ENCODE data around the gene C9orf50. TPM values are rescaled to one million over a fixed set of nuclear protein-coding genes. Genes with fewer than 3 reads are reported as not detected.

The C9orf50 gene
- total RNA-seq, 2 experiments from 2014 or later = not detected

- DNase-seq (peak in 3 of 14 experiments; percentile 47 to 71 (median 62)), ATAC-seq (ENCODE audit: poor library complexity) (peak; percentile 24)
- Histone ChIP-seq H3K9me3 (ENCODE audit: control insufficient read depth in 1 of 2, insufficient read depth in 1 of 2, low read length in 2 of 2) (peaks cover 0 to 3% of the 10 kb centered on the region in 2 experiments), H3K27me3 (ENCODE audit: control insufficient read depth in 1 of 2, insufficient read depth in 2 of 2, low read length in 2 of 2) (no peaks in the 10 kb centered on the region), H3K4me3 (ENCODE audit: low read length) (no peak overlapping the region), H3K4me1 (ENCODE audit: insufficient read depth, low read length) (peaks cover 63% of the 10 kb centered on the region), H3K27ac (ENCODE audit: low read depth in 1 of 2, low read length in 2 of 2) (no peak overlapping the region), H3K36me3 (ENCODE audit: insufficient read depth, low read length) (no peaks in the 10 kb centered on the region)
- CTCF ChIA-PET = interaction anchor here (1.4 to 1.7 kb wide), 2 partner anchors 260 to 438 kb away, joined by 3 to 4 read pairs; no protein-coding TSS in a partner anchor
- Mint-ChIP-seq H3K27ac (no peak overlapping the region), H3K4me3 (no peak overlapping the region), H3K27me3 (no peaks in the 10 kb centered on the region), H3K4me1 (ENCODE audit: low read depth) (peaks cover 56% of the 10 kb centered on the region), H3K9me3 (no peaks in the 10 kb centered on the region), H3K36me3 (ENCODE audit: low read depth) (no peaks in the 10 kb centered on the region)
- TF ChIP-seq, protein P1, sequence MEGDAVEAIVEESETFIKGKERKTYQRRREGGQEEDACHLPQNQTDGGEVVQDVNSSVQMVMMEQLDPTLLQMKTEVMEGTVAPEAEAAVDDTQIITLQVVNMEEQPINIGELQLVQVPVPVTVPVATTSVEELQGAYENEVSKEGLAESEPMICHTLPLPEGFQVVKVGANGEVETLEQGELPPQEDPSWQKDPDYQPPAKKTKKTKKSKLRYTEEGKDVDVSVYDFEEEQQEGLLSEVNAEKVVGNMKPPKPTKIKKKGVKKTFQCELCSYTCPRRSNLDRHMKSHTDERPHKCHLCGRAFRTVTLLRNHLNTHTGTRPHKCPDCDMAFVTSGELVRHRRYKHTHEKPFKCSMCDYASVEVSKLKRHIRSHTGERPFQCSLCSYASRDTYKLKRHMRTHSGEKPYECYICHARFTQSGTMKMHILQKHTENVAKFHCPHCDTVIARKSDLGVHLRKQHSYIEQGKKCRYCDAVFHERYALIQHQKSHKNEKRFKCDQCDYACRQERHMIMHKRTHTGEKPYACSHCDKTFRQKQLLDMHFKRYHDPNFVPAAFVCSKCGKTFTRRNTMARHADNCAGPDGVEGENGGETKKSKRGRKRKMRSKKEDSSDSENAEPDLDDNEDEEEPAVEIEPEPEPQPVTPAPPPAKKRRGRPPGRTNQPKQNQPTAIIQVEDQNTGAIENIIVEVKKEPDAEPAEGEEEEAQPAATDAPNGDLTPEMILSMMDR (IDR thresholded peaks at IDR 0.05) = no peak
- intact Hi-C loops (cut with DNase I, micrococcal nuclease) = loop anchor here in 1 of 2 experiments (10.0 kb wide), 1 partner anchor 86 kb away; no protein-coding TSS in a partner anchor
- POLR2A ChIA-PET = interaction anchor here (1.0 kb wide), 1 partner anchor 406 kb away, joined by 3 read pairs; no protein-coding TSS in a partner anchor
These were observed 40.5 kb downstream of the C9orf50 start for GRCh38 chr9:129580211-129580915.

DNA sequence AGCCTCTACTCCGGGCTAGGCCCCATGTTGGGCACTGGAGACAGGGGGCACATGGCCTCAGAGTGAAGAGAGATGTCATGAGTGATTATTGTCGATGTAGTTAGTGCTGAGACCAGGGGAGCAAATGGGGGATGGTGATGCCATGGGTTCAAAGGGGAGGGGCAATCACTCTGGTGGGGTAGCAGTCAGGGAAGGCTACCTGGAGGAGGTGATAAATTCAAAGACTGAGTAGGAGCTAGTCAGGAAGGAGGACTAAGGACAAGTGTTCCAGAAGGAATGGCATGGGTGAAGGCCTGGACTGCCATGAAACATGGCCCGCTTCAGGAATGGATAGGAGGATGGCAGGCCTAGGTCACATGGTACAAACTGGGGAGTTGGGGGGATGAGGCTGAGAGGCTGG, 41.6 kb downstream of the C9orf50 start:
- H3K4me3 Mint-ChIP-seq = no peak overlapping the region
- no peak for DNase-seq
- no peaks in the 10 kb centered on the region for H3K36me3 Mint-ChIP-seq (ENCODE audit: low read depth)
- peaks cover 55% of the 10 kb centered on the region for H3K4me1 ChIP-seq (ENCODE audit: insufficient read depth, low read length)
- H3K27me3 Mint-ChIP-seq = no peaks in the 10 kb centered on the region
- no peaks in the 10 kb centered on the region for H3K27me3 ChIP-seq (ENCODE audit: control insufficient read depth in 1 of 2, insufficient read depth in 2 of 2, low read length in 2 of 2)
- intact Hi-C loops (cut with DNase I, micrococcal nuclease) = no loop called here
- no peaks in the 10 kb centered on the region for H3K9me3 ChIP-seq (ENCODE audit: control insufficient read depth in 1 of 2, insufficient read depth in 1 of 2, low read length in 2 of 2)
- TF ChIP-seq, protein P1 (IDR thresholded peaks at IDR 0.05) = no peak
- POLR2A ChIA-PET = no interaction called here
- H3K36me3 ChIP-seq (ENCODE audit: insufficient read depth, low read length) = no peaks in the 10 kb centered on the region
- no peak overlapping the region for H3K4me3 ChIP-seq (ENCODE audit: low read length)
- CTCF ChIA-PET = interaction anchor here (1.4 kb wide), 1 partner anchor 437 kb away, joined by 4 read pairs; no protein-coding TSS in a partner anchor
- no peak overlapping the region for H3K27ac Mint-ChIP-seq
- peaks cover 46% of the 10 kb centered on the region for H3K4me1 Mint-ChIP-seq (ENCODE audit: low read depth)
- no peaks in the 10 kb centered on the region for H3K9me3 Mint-ChIP-seq
- H3K27ac ChIP-seq (ENCODE audit: low read depth in 1 of 2, low read length in 2 of 2) = no peak overlapping the region
- no peak for ATAC-seq (ENCODE audit: poor library complexity)

DNA sequence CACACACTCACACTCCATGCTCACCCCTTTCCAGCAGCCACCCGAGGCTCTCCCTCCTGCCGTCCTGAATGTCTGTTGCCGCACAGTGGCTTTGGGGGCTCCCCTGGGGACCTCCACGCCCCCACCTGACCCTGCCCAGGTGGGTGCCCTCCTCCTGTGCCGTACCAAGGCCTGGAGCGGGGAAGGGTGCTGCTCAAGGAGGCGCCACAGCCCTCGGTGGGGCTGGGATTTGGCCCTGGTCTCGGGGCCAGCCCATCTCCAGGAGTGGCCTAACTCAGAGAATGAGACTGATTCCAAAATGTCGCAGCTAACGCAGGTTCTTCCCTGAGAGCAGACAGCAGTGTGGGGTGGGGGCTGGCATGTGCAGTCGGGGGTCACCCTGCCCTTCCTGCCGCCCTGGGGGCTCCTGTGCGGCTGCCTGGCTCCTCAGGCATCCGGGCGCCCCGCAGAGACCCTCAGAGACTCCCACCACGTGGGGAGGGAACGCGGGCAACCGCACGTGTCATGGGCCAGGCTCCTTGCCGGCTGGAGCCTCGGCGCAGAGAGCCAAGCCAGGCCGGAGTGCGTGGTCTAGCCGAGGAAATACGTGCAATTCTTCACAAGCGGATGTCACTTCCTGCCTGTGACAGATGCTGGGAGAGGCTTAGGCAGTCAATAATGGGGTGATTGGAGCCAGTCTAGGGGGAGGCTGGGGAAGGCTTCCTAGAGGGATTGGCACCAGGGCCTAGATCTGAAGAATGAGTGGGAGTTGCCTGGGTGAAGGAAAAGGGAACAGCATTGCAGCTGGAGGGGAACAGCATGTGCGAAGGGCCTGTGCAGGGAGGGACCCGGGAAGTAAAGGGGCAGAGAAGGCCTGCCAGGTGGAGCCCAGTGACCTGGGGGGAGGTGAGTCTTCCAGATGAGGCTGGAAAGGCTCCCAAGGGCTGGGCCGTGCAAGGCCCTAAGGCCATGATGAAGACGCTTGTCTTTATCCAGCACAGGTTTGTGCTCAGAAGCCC, 44.1 kb downstream of the C9orf50 start:
- Histone ChIP-seq H3K4me3 (ENCODE audit: low read length) (no peak overlapping the region), H3K9me3 (ENCODE audit: control insufficient read depth in 1 of 2, insufficient read depth in 1 of 2, low read length in 2 of 2) (no peaks in the 10 kb centered on the region), H3K27ac (ENCODE audit: low read depth in 1 of 2, low read length in 2 of 2) (no peak overlapping the region), H3K4me1 (ENCODE audit: insufficient read depth, low read length) (peaks cover 34% of the 10 kb centered on the region), H3K36me3 (ENCODE audit: insufficient read depth, low read length) (no peaks in the 10 kb centered on the region), H3K27me3 (ENCODE audit: control insufficient read depth in 1 of 2, insufficient read depth in 2 of 2, low read length in 2 of 2) (no peaks in the 10 kb centered on the region)
- Mint-ChIP-seq H3K27me3 (peaks cover 3% of the 10 kb centered on the region), H3K4me3 (no peak overlapping the region), H3K27ac (no peak overlapping the region), H3K9me3 (no peaks in the 10 kb centered on the region), H3K36me3 (ENCODE audit: low read depth) (no peaks in the 10 kb centered on the region), H3K4me1 (ENCODE audit: low read depth) (peaks cover 29% of the 10 kb centered on the region)
- CTCF ChIA-PET = no interaction called here
- POLR2A ChIA-PET = no interaction called here
- TF ChIP-seq, protein P1 (IDR thresholded peaks at IDR 0.05) = no peak
- ATAC-seq (ENCODE audit: poor library complexity) (no peak), DNase-seq (no peak)
- intact Hi-C loops (cut with DNase I, micrococcal nuclease) = no loop called here
